Urothelium cell line (cell line): ENCODE data around the gene EPS8L3.

ENCODE experiments used
- DNase-seq: peaks from one replicate; pipeline ENCODE4 v3.0.0; 2011; ENCODE audit warnings: low spot score, mixed read lengths
- FAIRE-seq: peaks from 2 replicates; lab custom pipeline; 2011; peaks lifted over from hg19 to GRCh38; lab: Jason Lieb, UNC

Gene EPS8L3

GRCh38 chr1:109794319-109795132 is 30.8 kb upstream of the EPS8L3 start:
- FAIRE-seq (no peak), DNase-seq (no peak)

- FAIRE-seq (no peak), DNase-seq (no peak)
Measured at GRCh38 chr1:109793486-109794318, 30.0 kb upstream of the EPS8L3 start.

- DNase-seq (no peak), FAIRE-seq (no peak)
Measured at GRCh38 chr1:109793089-109793485, 29.4 kb upstream of the EPS8L3 start.

GRCh38 chr1:109792056-109792831 is 28.5 kb upstream of the EPS8L3 start:
- no peak for FAIRE-seq

GRCh38 chr1:109791495-109792043 is 27.8 kb upstream of the EPS8L3 start:
- no peak for DNase-seq
- FAIRE-seq, result no peak

More at GRCh38 chr1:109792056-109792831, 28.5 kb upstream of the EPS8L3 start:
- DNase-seq, result peak; percentile 91

GRCh38 chr1:109790735-109791494 is 27.2 kb upstream of the EPS8L3 start:
- DNase-seq (no peak), FAIRE-seq (no peak)

GRCh38 chr1:109790329-109790728 is 26.6 kb upstream of the EPS8L3 start:
- DNase-seq (no peak), FAIRE-seq (no peak)

GRCh38 chr1:109789551-109790180 is 25.9 kb upstream of the EPS8L3 start:
- no peak for FAIRE-seq
- no peak for DNase-seq

- FAIRE-seq (no peak), DNase-seq (no peak)
Measured at GRCh38 chr1:109788695-109789521, 25.2 kb upstream of the EPS8L3 start.

- DNase-seq (no peak), FAIRE-seq (no peak)
Measured at GRCh38 chr1:109787845-109788601, 24.3 kb upstream of the EPS8L3 start.

- no peak for FAIRE-seq
- no peak for DNase-seq
Measured at GRCh38 chr1:109787211-109787844, 23.6 kb upstream of the EPS8L3 start.

- DNase-seq (no peak), FAIRE-seq (no peak)
Measured at GRCh38 chr1:109786531-109787021, 22.9 kb upstream of the EPS8L3 start.

GRCh38 chr1:109786112-109786480 is 22.4 kb upstream of the EPS8L3 start:
- DNase-seq (no peak), FAIRE-seq (no peak)

GRCh38 chr1:109785446-109786111 is 21.9 kb upstream of the EPS8L3 start:
- DNase-seq (no peak), FAIRE-seq (no peak)

GRCh38 chr1:109784551-109785252 is 21.0 kb upstream of the EPS8L3 start:
- FAIRE-seq (no peak), DNase-seq (no peak)

- FAIRE-seq (no peak), DNase-seq (peak; percentile 88)
Measured at GRCh38 chr1:109783436-109783835, 19.7 kb upstream of the EPS8L3 start.
